Measurements from ENCODE around the gene CLDN15.
A peak's percentile ranks its signal among the peaks of the same experiment; 100 is the strongest.

CLDN15 gene

GRCh38 chr7:101243646-101244374 is 6.2 kb upstream of the CLDN15 start:
- DNase-seq: peak in 2 of 3 donors; percentile 30 to 37

GRCh38 chr7:101241443-101242349 is 4.1 kb upstream of the CLDN15 start:
- DNase-seq: no peak

GRCh38 chr7:101241015-101241363 is 3.4 kb upstream of the CLDN15 start:
- DNase-seq: peak; percentile 81 to 89 (median 87)

- no peak for DNase-seq
Measured at GRCh38 chr7:101240226-101241014, 2.8 kb upstream of the CLDN15 start.

- DNase-seq: no peak
Measured at GRCh38 chr7:101239951-101240220, 2.3 kb upstream of the CLDN15 start.

- no peak for DNase-seq
Measured at GRCh38 chr7:101239191-101239950, 1.8 kb upstream of the CLDN15 start.

GRCh38 chr7:101238226-101239182 is 902 bp upstream of the CLDN15 start:
- DNase-seq: no peak

GRCh38 chr7:101236292-101236835 is 1.2 kb downstream of the CLDN15 start:
- DNase-seq: no peak

GRCh38 chr7:101235522-101235921 is 2.1 kb downstream of the CLDN15 start:
- no peak for DNase-seq

- DNase-seq: peak in 2 of 3 donors; percentile 43 to 50
Measured at GRCh38 chr7:101235050-101235449, 2.6 kb downstream of the CLDN15 start.

- no peak for DNase-seq
Measured at GRCh38 chr7:101234636-101235035, 3.0 kb downstream of the CLDN15 start.

GRCh38 chr7:101233907-101234547 is 3.6 kb downstream of the CLDN15 start:
- no peak for DNase-seq

GRCh38 chr7:101232141-101232850 is 5.3 kb downstream of the CLDN15 start:
- DNase-seq: no peak

GRCh38 chr7:101231644-101232043 is 6.0 kb downstream of the CLDN15 start:
- no peak for DNase-seq

- DNase-seq: no peak
Measured at GRCh38 chr7:101226721-101227120, 10.9 kb downstream of the CLDN15 start.

- no peak for DNase-seq
Measured at GRCh38 chr7:101225650-101226049, 12.0 kb downstream of the CLDN15 start.

- no peak for DNase-seq
Measured at GRCh38 chr7:101223528-101223927, 14.1 kb downstream of the CLDN15 start.

- DNase-seq: no peak
Measured at GRCh38 chr7:101222275-101222830, 15.2 kb downstream of the CLDN15 start.

- no peak for DNase-seq
Measured at GRCh38 chr7:101220295-101220694, 17.3 kb downstream of the CLDN15 start.

Data from suppressor macrophage treated with lipopolysaccharide for 1 hour (primary cell).